RCC 7860 (cell line): ENCODE results near the gene TGFBRAP1.

Experiments used
- DNase-seq: peaks from one replicate; pipeline ENCODE4 v3.0.0-alpha.2; 2015; ENCODE audit warnings: low spot score
- FAIRE-seq: peaks from 2 replicates; lab custom pipeline; 2012; peaks lifted over from hg19 to GRCh38; lab: Jason Lieb, UNC

TGFBRAP1 gene, protein sequence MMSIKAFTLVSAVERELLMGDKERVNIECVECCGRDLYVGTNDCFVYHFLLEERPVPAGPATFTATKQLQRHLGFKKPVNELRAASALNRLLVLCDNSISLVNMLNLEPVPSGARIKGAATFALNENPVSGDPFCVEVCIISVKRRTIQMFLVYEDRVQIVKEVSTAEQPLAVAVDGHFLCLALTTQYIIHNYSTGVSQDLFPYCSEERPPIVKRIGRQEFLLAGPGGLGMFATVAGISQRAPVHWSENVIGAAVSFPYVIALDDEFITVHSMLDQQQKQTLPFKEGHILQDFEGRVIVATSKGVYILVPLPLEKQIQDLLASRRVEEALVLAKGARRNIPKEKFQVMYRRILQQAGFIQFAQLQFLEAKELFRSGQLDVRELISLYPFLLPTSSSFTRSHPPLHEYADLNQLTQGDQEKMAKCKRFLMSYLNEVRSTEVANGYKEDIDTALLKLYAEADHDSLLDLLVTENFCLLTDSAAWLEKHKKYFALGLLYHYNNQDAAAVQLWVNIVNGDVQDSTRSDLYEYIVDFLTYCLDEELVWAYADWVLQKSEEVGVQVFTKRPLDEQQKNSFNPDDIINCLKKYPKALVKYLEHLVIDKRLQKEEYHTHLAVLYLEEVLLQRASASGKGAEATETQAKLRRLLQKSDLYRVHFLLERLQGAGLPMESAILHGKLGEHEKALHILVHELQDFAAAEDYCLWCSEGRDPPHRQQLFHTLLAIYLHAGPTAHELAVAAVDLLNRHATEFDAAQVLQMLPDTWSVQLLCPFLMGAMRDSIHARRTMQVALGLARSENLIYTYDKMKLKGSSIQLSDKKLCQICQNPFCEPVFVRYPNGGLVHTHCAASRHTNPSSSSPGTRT

DNA sequence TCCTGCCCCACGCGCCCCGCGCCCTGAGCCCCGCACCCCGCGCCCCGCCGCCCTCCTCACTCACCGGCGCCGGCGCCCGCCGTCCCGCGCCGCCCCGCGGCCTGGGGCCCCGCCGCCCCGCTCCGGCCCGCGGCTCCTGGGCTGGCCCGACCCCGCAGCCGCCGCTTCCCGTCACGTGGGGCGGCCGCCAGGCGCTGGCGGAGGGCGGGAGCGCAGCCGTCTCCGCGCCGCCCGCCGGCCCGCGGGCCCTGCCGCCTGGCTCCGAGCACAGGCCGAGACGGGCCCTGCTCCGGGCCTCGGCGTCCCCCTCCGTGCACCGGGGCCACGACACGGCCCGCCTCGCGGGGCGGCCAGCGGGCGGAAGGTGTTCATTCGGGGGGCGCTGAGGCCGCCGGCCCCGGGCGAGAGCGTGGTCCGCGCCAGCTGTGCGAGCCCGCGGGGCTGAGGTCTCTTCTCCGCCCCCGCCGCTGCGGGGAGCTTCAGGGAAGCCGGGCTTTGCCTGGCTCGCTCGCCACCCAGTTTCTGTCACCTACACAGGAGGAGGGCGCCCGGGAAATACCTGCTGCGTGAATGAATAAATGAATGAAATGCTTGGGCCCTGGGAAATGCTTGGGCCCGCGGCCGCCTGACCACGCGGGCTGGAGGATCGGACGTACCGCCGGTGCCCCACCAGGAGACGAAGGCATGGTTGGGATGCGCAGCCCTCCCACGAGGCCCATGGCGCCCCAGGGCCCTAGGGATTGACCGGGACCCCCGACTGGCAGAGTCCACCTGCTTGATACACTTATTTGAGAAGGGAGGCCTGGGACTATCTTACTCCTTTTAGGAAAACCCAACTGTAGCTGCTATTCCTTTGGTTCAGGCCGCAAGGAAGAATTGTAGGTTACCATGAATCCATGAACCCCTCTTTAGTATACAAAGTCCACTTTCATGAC is at the start of gene TGFBRAP1:
Gene TGFBRAP1, minus strand, starts transcription at position 175 of the 935 bp plus-strand sequence. CDS start 21,434 bp downstream, outside the sequence.
- FAIRE-seq (no peak), DNase-seq (no peak)

DNA sequence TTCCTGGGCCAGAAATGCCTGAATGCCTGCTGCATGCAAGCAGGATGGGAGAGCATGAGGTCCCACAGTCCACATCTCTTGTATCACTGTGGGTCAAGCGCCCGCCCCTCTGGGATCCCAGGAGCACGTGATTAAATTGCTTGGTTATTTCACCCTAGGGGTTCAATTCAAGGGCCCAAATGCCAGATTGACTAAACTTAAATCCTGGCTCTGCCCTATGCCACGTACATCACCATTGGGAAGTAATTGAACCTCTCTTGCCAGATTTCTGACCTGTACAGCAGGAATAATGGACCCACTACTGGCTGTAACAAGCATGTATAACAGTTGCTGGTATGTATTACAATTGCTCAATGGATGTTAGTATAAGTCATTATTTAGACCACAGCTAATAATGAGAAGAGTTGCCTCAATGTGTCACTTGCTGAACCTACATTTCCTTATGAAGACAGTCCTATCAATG is 49.4 kb upstream of the TGFBRAP1 start:
- FAIRE-seq (no peak), DNase-seq (no peak)

GRCh38 chr2:105378276-105378840 is 48.8 kb upstream of the TGFBRAP1 start:
- no peak for FAIRE-seq
- no peak for DNase-seq

- DNase-seq, result no peak
- no peak for FAIRE-seq
These were observed 48.3 kb upstream of the TGFBRAP1 start for GRCh38 chr2:105377871-105378270.

DNA sequence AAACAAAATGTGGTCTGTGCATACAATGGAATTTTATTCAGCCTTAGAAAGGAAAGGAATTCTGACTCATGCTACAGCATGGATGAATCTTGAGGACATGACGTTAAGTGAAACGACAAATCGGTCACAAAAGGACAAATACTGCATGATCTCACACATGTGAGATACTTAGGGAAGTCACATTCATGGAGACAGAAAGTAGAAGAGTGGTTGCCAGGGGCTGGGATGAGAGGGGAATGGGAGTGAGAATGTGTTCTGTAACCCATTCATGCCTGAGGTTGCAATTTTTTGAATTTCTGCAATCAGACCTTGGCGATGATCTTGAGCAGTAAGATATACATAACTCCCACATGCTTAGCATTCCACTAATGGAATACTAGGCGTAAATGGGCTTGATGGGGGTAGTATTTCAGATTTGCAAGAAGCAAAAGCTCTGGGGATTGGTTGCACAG is 47.3 kb upstream of the TGFBRAP1 start:
- FAIRE-seq (no peak), DNase-seq (peak; percentile 32)

- no peak for DNase-seq
- FAIRE-seq, result no peak
These were observed 46.5 kb upstream of the TGFBRAP1 start for GRCh38 chr2:105376010-105376409.

- DNase-seq (no peak), FAIRE-seq (no peak)
These were observed 45.5 kb upstream of the TGFBRAP1 start for GRCh38 chr2:105375001-105375561.

DNA sequence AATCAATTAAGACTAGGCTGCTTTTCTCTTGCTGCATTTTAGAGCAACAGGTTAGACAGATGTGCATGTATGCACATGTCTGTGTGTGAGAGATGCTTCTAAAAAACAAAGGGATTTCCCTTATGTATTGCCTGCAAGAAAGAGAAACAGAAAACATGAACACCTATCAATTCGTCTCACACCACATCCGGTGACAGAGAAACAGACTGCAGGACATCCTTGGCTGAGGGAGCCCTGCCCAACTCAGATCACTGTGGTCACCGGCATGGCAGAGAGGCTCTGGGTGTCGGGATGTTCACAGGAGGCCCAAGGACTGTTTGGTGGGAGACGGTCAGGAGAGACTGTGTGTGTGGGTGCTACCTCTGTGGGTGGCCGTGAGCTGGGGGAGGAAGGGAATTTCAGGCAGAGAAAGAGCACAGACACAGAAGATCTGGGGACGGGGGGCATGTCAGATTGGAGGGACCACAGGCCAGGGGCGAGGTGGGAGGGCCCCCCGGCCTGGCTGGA is 44.4 kb upstream of the TGFBRAP1 start:
- FAIRE-seq (no peak), DNase-seq (no peak)

DNA sequence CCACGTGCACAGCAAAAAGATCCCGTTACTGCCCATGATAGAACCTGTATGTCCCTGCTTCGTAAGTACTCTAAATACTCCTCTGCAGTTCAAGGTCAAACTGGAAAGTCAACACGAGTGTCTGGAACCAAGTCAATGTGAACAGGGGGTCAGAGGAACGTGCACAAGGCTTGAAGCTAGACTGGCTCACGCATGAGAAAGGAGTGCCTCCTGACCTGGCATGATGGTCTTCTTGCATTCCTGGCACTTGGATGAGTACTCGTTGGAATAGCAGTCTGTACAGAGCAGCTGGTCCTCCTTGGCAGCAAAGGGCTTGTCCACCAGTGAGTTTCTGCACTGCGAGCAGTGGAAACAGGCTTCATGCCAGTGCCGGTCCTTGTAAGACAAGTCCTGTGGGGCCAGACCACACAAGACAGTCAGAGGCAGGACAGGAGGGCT is 43.8 kb upstream of the TGFBRAP1 start:
- DNase-seq (no peak), FAIRE-seq (no peak)

- FAIRE-seq (no peak), DNase-seq (no peak)
These were observed 42.3 kb upstream of the TGFBRAP1 start for GRCh38 chr2:105371810-105372209.

- FAIRE-seq, result no peak
These were observed 41.6 kb upstream of the TGFBRAP1 start for GRCh38 chr2:105371156-105371555.

GRCh38 chr2:105369777-105370690 is 40.5 kb upstream of the TGFBRAP1 start:
- DNase-seq (no peak), FAIRE-seq (no peak)

More at GRCh38 chr2:105371156-105371555, 41.6 kb upstream of the TGFBRAP1 start:
- DNase-seq, result no peak

DNA sequence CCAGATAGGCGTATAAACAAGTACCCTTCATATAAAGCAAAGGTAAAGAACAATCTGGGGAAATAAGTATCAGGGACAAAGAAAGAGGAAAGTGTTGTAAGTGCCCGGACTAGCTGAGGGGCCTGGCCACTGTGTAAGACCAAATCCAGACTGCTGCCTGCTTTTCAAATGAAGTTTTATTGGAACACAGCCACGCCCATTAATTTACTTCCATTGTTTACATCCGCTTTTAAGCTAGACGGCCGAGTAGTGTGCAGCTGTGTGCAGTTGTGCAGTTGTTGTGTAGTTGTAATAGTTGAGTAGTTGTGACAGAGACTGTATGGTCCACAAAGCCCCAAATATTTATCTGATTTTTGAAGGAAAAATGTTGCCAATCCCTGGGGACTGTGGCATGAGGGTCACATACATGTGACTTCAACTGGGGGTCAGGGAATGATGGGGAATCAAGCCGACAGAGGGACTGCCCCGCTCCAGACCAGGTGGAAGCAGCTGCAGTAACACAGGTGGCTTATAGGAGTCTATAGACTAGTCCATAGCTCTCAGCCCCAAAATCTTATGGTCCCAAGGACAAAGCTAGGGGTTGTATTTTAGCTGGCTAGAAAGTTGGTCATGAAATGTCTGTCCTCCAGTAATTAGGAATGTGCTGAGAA is 39.3 kb upstream of the TGFBRAP1 start:
- no peak for DNase-seq
- no peak for FAIRE-seq

GRCh38 chr2:105365206-105365605 is 35.7 kb upstream of the TGFBRAP1 start:
- FAIRE-seq, result no peak

GRCh38 chr2:105364436-105365139 is 35.1 kb upstream of the TGFBRAP1 start:
- FAIRE-seq, result no peak

More at GRCh38 chr2:105365206-105365605, 35.7 kb upstream of the TGFBRAP1 start:
- DNase-seq, result no peak

DNA sequence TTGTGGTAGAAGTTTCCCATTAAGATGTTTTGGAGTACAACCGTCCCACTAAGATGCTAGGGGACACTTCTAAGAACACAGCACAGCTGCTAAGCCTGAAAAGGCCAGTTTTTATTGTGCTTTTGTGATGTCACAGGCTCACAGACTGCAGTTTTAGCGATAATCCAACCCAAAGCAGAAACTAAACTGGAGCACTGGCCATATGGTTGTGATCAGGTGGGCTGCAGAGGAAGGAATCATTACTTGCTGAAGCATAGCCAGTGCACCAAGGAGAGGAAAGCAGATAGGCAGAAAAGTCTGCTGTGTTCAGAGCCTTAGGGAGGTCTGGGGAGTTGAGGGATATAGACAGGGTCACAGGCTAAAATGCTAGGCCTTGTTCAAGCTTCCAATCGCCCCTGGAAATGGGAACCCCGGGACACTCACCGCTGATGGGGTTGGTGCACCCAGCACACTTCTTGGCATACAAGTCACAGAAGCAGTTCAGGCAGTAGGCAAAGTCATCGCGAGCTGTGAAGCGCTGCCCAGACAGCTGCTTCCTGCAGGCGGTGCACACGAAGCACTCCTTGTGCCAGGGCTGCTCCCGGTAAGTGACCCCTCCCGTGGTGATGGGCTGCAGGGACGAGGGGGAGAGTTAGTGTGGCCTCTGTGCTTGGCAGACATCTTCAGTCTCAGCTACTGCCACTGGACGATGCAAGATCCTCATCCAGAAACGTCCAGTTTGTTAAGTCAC is 33.5 kb upstream of the TGFBRAP1 start:
- DNase-seq (no peak), FAIRE-seq (no peak)

More at GRCh38 chr2:105364436-105365139, 35.1 kb upstream of the TGFBRAP1 start:
- no peak for DNase-seq
